Gastroesophageal sphincter (tissue), 3 donors: ENCODE data around the gene RAP1B.

Experiments used
- POLR2A ChIP-seq, 2 donors: fragments of 450-650 bp; IDR thresholded peaks; one replicate each; pipeline ENCODE4 v1.6.1; 2017; ENCODE audit warnings: antibody characterized with exemption in 2 of 2, mild to moderate bottlenecking in 2 of 2, moderate library complexity in 1 of 2
- TF ChIP-seq, protein P1 (sequence below), 4 experiments: fragments of 200-600 bp in 2 of 4; fragments of 450-650 bp in 2 of 4; sonication (generic) in 1 of 4; IDR thresholded peaks; one replicate each; pipeline ENCODE4 v1.5.1; 2017 to 2019; ENCODE audit warnings: antibody characterized with exemption in 4 of 4, mild to moderate bottlenecking in 2 of 4, moderate library complexity in 2 of 4

GRCh38 chr12:68675101-68675842 lies 64.6 kb downstream of the RAP1B start:
- TF ChIP-seq POLR2A (IDR thresholded peaks at IDR 0.05): no peak
- TF ChIP-seq, protein P1, sequence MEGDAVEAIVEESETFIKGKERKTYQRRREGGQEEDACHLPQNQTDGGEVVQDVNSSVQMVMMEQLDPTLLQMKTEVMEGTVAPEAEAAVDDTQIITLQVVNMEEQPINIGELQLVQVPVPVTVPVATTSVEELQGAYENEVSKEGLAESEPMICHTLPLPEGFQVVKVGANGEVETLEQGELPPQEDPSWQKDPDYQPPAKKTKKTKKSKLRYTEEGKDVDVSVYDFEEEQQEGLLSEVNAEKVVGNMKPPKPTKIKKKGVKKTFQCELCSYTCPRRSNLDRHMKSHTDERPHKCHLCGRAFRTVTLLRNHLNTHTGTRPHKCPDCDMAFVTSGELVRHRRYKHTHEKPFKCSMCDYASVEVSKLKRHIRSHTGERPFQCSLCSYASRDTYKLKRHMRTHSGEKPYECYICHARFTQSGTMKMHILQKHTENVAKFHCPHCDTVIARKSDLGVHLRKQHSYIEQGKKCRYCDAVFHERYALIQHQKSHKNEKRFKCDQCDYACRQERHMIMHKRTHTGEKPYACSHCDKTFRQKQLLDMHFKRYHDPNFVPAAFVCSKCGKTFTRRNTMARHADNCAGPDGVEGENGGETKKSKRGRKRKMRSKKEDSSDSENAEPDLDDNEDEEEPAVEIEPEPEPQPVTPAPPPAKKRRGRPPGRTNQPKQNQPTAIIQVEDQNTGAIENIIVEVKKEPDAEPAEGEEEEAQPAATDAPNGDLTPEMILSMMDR (IDR thresholded peaks at IDR 0.05): no peak
